Retinal pigment epithelial cell (primary cell): ENCODE data around the gene FAM83B.
"Not testable (repeated sequence)": the region's sequence is repeated elsewhere in the genome, so short reads cannot be mapped to it uniquely, and the experiment has no call there.

ENCODE experiments used
- DNase-seq: peaks from one replicate; pipeline ENCODE4 v3.0.0-alpha.2; 2010; ENCODE audit warnings: low read depth
- H3K4me3 ChIP-seq: 2 replicates; pipeline ENCODE4 v1.5.1; 2011; ENCODE audit warnings: mild to moderate bottlenecking, low read length, control low read depth, moderate library complexity
- TF ChIP-seq, protein P1 (sequence below): conservative IDR thresholded peaks from 2 replicates; pipeline ENCODE4 v1.5.1; 2011; ENCODE audit warnings: low read depth, low read length, control low read depth, inconsistent platforms

The FAM83B gene

DNA sequence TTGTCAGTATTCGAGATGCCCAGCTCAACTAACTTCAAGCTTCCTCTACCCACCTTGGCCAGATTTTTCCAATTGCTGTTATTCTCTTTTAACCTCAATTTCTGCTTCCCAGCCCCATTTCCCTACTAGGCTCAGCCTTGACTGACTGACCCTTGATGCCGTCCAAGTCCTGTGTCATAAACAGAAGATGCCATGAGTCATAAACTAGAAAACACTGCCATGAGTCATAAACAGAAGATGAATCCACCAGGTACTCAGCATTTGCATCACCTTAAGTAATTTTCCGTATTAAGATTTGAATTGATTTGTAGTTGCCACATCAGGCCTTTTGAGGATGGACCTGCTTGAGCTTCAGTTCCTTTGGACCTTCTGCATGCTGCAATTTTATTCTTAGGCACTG is 123.8 kb downstream of the FAM83B start:
- no peak overlapping the region for H3K4me3 ChIP-seq
- TF ChIP-seq, protein P1, sequence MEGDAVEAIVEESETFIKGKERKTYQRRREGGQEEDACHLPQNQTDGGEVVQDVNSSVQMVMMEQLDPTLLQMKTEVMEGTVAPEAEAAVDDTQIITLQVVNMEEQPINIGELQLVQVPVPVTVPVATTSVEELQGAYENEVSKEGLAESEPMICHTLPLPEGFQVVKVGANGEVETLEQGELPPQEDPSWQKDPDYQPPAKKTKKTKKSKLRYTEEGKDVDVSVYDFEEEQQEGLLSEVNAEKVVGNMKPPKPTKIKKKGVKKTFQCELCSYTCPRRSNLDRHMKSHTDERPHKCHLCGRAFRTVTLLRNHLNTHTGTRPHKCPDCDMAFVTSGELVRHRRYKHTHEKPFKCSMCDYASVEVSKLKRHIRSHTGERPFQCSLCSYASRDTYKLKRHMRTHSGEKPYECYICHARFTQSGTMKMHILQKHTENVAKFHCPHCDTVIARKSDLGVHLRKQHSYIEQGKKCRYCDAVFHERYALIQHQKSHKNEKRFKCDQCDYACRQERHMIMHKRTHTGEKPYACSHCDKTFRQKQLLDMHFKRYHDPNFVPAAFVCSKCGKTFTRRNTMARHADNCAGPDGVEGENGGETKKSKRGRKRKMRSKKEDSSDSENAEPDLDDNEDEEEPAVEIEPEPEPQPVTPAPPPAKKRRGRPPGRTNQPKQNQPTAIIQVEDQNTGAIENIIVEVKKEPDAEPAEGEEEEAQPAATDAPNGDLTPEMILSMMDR: no peak
- no peak for DNase-seq

DNA sequence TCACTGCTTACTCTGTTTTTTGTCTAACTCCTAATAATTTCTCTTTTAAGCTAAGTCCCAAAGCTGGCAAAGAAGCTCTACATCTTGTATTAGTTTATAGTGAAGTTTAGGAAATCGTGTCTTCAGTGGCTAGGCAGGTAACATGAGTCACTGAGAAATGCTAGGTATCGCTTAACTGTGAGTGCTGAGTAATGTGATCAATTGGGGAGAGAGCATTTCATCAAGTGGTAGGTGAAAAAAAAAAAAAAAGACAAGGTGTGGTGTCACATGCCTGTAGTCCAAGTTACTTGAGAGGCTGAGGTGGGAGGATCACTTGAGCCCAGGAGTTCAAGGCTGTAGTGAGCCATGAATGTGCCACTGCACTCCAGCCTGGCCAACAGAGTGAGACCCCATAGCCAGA is 125.3 kb downstream of the FAM83B start:
- DNase-seq: no peak
- TF ChIP-seq, protein P1: no peak
- H3K4me3 ChIP-seq: no peak overlapping the region

DNA sequence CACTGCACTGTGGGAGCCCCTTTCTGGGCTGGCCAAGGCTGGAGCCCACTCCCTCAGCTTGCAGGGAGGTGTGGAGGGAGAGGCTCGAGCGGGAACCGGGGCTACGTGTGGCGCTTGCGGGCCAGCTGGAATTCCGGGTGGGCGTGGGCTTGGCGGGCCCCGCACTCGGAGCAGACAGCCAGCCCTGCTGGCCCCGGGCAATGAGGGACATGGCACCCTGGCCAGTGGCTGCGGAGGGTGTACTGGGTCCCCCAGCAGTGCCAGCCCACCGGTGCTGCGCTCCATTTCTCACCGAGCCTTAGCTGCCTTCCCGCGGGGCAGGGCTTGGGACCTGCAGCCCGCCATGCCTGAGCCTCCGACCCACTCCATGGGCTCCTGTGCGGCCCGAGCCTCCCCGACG is 132.6 kb downstream of the FAM83B start:
- DNase-seq, H3K4me3 ChIP-seq: not testable (repeated sequence)

DNA sequence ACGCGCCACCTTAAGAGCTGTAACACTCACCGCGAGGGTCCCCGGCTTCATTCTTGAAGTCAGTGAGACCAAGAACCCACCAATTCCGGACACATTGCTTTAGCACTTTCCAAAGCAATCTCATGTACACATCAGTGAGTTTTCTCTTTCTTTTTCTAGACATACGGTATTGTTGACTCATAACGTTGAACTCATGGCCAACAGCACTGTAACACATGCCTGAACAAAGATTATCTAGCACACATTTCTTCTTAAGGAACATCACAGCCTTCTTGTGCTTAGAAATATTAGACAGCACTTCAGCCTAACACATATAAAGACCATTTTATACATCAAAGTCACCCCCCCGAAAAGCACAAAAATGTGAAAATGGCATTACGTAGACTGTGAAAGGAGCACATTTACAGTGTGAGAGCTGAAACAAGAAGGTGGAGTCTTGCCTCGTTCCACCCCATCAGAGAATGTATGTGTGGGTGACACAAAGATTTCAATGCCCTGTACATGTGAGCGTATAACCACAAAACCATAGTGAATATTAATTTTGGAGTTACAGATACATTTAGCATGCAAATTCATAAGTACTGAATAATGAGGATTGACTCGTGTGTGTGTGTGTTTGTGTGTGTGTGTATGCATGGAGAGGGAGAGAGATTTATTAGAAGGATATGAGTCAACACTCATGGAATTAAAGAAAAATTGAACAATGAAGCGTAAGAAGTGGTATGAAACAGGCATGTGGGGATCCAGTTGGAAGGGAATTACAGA is 134.1 kb downstream of the FAM83B start:
- peak; percentile 73 for DNase-seq

DNA sequence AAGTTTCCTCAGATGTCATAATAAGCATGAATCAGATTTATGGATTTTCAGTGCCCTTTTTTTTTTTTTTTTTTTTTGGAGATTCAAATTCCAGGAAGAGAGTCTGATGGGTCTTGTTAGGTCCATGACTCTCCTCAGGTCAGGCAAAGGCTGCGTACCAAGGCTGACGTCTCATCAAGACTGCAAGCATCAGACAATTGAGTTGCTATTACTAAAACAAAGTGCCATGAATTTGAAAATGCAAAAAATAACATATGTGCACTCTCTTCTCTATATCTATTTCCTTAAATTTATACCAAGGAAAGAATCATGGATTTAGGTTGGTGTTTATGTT is 134.7 kb downstream of the FAM83B start:
- TF ChIP-seq, protein P1: no peak
- DNase-seq: no peak

More for the DNA sequence above, 134.1 kb downstream of the FAM83B start:
- TF ChIP-seq, protein P1: no peak
- H3K4me3 ChIP-seq: no peak overlapping the region

DNA sequence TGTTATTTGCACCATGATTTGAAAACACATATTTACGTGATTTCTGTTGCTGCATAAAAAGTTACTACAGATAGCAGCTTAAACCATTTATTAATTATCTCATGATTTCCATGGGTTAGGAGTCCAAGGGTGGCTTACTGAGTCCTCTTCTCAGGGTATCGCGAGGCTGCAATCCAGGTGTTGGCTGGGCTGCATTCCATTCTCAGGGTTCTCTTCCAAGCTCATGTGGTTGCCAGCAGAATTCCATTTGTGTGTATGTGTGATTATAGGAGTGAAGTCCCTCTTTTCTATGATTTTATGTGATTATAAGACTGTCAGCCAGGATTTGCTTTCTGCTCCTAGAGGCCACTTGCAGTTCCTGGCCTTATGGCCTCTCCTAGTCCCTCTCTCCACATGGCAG is 135.1 kb downstream of the FAM83B start:
- peak; percentile 30 for DNase-seq
- TF ChIP-seq, protein P1: peak; percentile 9
- no peak overlapping the region for H3K4me3 ChIP-seq

More for the DNA sequence above, 134.7 kb downstream of the FAM83B start:
- no peak overlapping the region for H3K4me3 ChIP-seq

DNA sequence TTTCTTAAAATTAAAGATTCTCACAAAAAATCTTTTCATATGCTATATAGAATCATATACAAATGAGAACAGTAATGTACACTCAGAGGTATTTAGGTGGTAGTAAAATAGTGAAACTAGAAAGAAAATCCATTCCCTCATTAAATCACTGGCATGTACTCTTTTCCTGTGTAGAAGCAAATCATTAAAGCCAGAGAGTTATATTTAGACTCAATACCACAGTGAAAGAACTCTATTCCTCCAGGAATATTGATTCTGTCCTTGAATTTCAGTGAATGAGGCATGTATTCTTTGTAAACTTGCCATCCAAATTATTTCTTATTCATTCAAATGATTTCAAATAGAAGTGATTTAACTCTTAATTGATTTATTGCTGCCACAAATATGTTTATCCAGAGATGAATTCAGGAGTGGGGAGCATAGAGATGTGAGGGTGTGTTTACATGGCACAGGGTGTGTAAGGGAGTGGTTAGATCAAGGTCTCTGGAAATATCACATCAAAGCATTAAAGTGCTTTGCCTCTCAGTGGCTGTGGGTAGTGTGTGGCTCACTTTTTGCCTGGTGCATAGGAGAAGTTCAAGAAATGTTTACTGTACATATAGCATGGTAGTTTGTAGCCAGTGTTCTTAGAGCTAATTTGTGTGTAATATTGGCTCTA is 141.2 kb downstream of the FAM83B start:
- DNase-seq: no peak
- no peak overlapping the region for H3K4me3 ChIP-seq
- TF ChIP-seq, protein P1: no peak
